HPDE6-E6E7 (cell line): ENCODE data around the gene PRKD2.
"Not testable (repeated sequence)": the region's sequence is repeated elsewhere in the genome, so short reads cannot be mapped to it uniquely, and the experiment has no call there.

ENCODE experiments used
- DNase-seq: peaks from one replicate; pipeline ENCODE4 v3.0.0; 2011; ENCODE audit warnings: missing footprints; ENCODE audit errors: extremely low spot score

Gene PRKD2

GRCh38 chr19:46724468-46724867 lies 7.6 kb upstream of the PRKD2 start:
- DNase-seq = no peak

GRCh38 chr19:46723471-46723870 lies 6.6 kb upstream of the PRKD2 start:
- DNase-seq = no peak

GRCh38 chr19:46723023-46723461 lies 6.1 kb upstream of the PRKD2 start:
- no peak for DNase-seq

- DNase-seq = no peak
Observed at GRCh38 chr19:46722421-46723022, 5.6 kb upstream of the PRKD2 start.

GRCh38 chr19:46722004-46722380 lies 5.1 kb upstream of the PRKD2 start:
- no peak for DNase-seq

- DNase-seq = no peak
Observed at GRCh38 chr19:46721269-46722003, 4.5 kb upstream of the PRKD2 start.

GRCh38 chr19:46720503-46721239 lies 3.8 kb upstream of the PRKD2 start:
- DNase-seq = no peak

GRCh38 chr19:46719629-46720502 lies 3.0 kb upstream of the PRKD2 start:
- no peak for DNase-seq

GRCh38 chr19:46718934-46719622 lies 2.2 kb upstream of the PRKD2 start:
- no peak for DNase-seq

- DNase-seq = peak; percentile 66
Observed at GRCh38 chr19:46718157-46718933, 1.4 kb upstream of the PRKD2 start.

GRCh38 chr19:46717716-46718143 lies 816 bp upstream of the PRKD2 start:
- DNase-seq = no peak

GRCh38 chr19:46716672-46717033 lies 261 bp downstream of the PRKD2 start:
- DNase-seq = no peak

- no peak for DNase-seq
Observed at GRCh38 chr19:46715975-46716671, 791 bp downstream of the PRKD2 start.

- DNase-seq = no peak
Observed at GRCh38 chr19:46715620-46715974, 1.3 kb downstream of the PRKD2 start.

GRCh38 chr19:46714444-46715106 lies 2.3 kb downstream of the PRKD2 start:
- DNase-seq = peak; percentile 85

- DNase-seq = peak; percentile 97
Observed at GRCh38 chr19:46713781-46714443, 3.0 kb downstream of the PRKD2 start.

GRCh38 chr19:46712768-46713338 lies 4.1 kb downstream of the PRKD2 start:
- not testable (repeated sequence) for DNase-seq

GRCh38 chr19:46710687-46711086 lies 6.2 kb downstream of the PRKD2 start:
- DNase-seq = no peak
